ENCODE results near the gene DLG2.

DNA sequence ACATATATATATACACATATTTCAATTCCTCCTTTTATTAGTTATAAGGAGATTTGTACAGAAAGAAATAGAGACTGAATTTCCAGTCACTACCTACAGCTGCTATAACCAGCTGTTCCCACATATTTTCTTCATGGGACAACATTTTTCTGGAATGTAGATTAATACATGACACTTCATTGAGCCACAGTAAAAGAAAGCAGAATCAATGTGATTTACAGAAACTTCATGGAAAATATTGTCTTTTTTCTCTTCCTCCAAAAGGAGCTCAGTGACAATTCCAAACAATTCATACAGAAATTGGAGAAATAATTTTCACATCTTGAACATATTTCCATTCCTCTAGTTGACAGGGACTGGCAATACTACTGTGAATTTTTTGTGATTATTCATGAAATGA, 249.2 kb downstream of the DLG2 start:
- TF ChIP-seq, protein P1, sequence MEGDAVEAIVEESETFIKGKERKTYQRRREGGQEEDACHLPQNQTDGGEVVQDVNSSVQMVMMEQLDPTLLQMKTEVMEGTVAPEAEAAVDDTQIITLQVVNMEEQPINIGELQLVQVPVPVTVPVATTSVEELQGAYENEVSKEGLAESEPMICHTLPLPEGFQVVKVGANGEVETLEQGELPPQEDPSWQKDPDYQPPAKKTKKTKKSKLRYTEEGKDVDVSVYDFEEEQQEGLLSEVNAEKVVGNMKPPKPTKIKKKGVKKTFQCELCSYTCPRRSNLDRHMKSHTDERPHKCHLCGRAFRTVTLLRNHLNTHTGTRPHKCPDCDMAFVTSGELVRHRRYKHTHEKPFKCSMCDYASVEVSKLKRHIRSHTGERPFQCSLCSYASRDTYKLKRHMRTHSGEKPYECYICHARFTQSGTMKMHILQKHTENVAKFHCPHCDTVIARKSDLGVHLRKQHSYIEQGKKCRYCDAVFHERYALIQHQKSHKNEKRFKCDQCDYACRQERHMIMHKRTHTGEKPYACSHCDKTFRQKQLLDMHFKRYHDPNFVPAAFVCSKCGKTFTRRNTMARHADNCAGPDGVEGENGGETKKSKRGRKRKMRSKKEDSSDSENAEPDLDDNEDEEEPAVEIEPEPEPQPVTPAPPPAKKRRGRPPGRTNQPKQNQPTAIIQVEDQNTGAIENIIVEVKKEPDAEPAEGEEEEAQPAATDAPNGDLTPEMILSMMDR (IDR thresholded peaks at IDR 0.05) = no peak
- no peak for TF ChIP-seq POLR2A (IDR thresholded peaks at IDR 0.05)
- no peak for TF ChIP-seq POLR2AphosphoS5 (IDR thresholded peaks at IDR 0.05)
- no peak for TF ChIP-seq EP300 (IDR thresholded peaks at IDR 0.05)

Data from suprapubic skin (tissue), 4 donors.